SU-DHL-6 (cell line): ENCODE measurements around the gene TIGIT.

Experiments
- EZH2phosphoT487 ChIP-seq: fragments of 200-600 bp; sonication (generic), shearing (Covaris generic); conservative IDR thresholded peaks from 2 replicates; pipeline ENCODE4 v1.6.1; 2018; ENCODE audit warnings: mild to moderate bottlenecking, antibody characterized with exemption, low read length, moderate library complexity, mixed read lengths
- TF ChIP-seq, protein P1 (sequence below): fragments of 200-600 bp; sonication (generic); IDR thresholded peaks from one replicate; pipeline ENCODE4 v1.5.1; 2017; ENCODE audit warnings: antibody characterized with exemption, mild to moderate bottlenecking, low read length, moderate library complexity; ENCODE audit not compliant: insufficient read depth, poor library complexity, severe bottlenecking

DNA sequence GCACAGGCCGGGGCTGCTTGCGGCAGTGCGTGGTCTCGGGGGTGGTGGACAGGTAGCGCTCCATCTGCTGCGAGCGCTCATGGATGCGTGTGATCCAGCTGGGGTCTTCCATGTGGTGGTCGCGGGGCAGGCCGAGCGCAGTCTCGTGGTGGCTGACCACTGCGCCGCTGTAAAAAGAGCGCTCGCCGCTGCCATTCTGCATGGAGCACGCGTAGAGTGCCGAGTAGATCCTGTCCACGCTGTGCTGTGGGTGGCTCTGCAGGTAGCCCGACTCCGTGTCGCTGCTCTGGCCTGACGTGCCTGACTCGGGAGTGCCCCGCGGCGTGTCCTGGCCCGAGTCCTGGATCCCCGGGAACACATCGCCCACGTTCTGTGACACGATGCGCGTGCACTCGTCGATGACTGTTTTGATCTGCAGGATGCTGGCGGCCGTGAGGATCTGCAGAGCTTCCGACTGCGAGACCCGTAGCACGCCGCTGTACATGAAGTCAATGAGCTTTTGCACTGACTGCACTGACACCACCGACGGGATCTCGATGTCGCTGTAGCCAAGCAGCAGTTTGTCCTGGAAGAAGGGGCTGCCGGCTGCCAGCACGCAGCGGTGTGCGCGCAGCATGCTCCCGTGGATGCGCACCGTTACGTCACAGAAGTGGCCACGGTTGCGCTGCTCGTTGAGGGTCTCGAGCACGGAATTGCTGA, 57.4 kb downstream of the TIGIT start:
- TF ChIP-seq, protein P1, sequence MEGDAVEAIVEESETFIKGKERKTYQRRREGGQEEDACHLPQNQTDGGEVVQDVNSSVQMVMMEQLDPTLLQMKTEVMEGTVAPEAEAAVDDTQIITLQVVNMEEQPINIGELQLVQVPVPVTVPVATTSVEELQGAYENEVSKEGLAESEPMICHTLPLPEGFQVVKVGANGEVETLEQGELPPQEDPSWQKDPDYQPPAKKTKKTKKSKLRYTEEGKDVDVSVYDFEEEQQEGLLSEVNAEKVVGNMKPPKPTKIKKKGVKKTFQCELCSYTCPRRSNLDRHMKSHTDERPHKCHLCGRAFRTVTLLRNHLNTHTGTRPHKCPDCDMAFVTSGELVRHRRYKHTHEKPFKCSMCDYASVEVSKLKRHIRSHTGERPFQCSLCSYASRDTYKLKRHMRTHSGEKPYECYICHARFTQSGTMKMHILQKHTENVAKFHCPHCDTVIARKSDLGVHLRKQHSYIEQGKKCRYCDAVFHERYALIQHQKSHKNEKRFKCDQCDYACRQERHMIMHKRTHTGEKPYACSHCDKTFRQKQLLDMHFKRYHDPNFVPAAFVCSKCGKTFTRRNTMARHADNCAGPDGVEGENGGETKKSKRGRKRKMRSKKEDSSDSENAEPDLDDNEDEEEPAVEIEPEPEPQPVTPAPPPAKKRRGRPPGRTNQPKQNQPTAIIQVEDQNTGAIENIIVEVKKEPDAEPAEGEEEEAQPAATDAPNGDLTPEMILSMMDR = no peak
- no peak for TF ChIP-seq EZH2phosphoT487
